Sigmoid colon (tissue), 7 donors: ENCODE measurements around the gene PEX5. TPM values are rescaled to one million over a fixed set of nuclear protein-coding genes. Genes with fewer than 3 reads are reported as not detected.
"Not testable (repeated sequence)": the region's sequence is repeated elsewhere in the genome, so short reads cannot be mapped to it uniquely, and the experiment has no call there.

Source experiments
- DNase-seq: peaks from one replicate; pipeline ENCODE4 v3.0.0-alpha.2; 2019
- H3K27ac ChIP-seq, 4 donors: fragments of 200-600 bp; sonication (generic); one replicate each; pipeline ENCODE4 v1.5.1; 2016 to 2019; ENCODE audit warnings: mild to moderate bottlenecking in 1 of 4
- H3K27me3 ChIP-seq, 3 donors: fragments of 200-600 bp; sonication (generic); one replicate each; pipeline ENCODE4 v1.5.1; 2019; ENCODE audit warnings: mild to moderate bottlenecking in 1 of 3
- H3K36me3 ChIP-seq, 4 donors: fragments of 200-600 bp; sonication (generic); one replicate each; pipeline ENCODE4 v1.5.1; 2016 to 2019
- H3K4me1 ChIP-seq, 4 donors: fragments of 200-600 bp; sonication (generic); one replicate each; pipeline ENCODE4 v1.5.1; 2017 to 2019
- H3K4me3 ChIP-seq, 4 donors: fragments of 200-600 bp; sonication (generic); one replicate each; pipeline ENCODE4 v1.5.1; 2017 to 2019; ENCODE audit warnings: mild to moderate bottlenecking in 2 of 4, moderate library complexity in 1 of 4
- H3K9me3 ChIP-seq, 4 donors: fragments of 200-600 bp in 3 of 4; sonication (generic) in 3 of 4; one replicate each; pipeline versions ENCODE4 v1.5.1 to v1.6.1; 2013 to 2019
- CTCF ChIP-seq, 4 experiments: fragments of 450-650 bp in 3 of 4; fragments of 200-600 bp in 1 of 4; IDR thresholded peaks; one replicate each; pipeline ENCODE4 v1.5.1; 2016 to 2019; ENCODE audit warnings: antibody characterized with exemption in 4 of 4, mild to moderate bottlenecking in 3 of 4, moderate library complexity in 2 of 4
- EP300 ChIP-seq, 4 donors: sonication (generic); formaldehyde crosslinking; IDR thresholded peaks; one replicate each; pipeline ENCODE4 v1.6.1; 2017; ENCODE audit warnings: antibody characterized with exemption in 4 of 4
- POLR2A ChIP-seq, 2 donors: fragments of 450-650 bp; IDR thresholded peaks; one replicate each; pipeline ENCODE4 v1.6.1; 2016; ENCODE audit warnings: antibody characterized with exemption in 2 of 2, mild to moderate bottlenecking in 2 of 2, moderate library complexity in 2 of 2
- POLR2AphosphoS5 ChIP-seq, 4 donors: sonication (generic); formaldehyde crosslinking; IDR thresholded peaks; one replicate each; pipeline ENCODE4 v1.6.1; 2017; ENCODE audit warnings: antibody characterized with exemption in 4 of 4
- WGBS, 2 donors: extraction: QIAGEN DNeasy Blood & Tissue Kit; methylation state at CpG; one replicate each; pipeline ENCODE4 v1.1.7; 2013; 5-methylcytosine and 5-hydroxymethylcytosine counted together
- intact Hi-C: fragments of 100-400 bp; cut with DNase I; formaldehyde crosslinking; loops from one replicate; pipeline ENCODE4 v1.15.1; 2023
- polyA plus RNA-seq, 3 donors: library from polyadenylated mRNA; stranded (reverse); fragments of 200-250 nt; gene quantifications; one replicate each; pipeline ENCODE4 v1.2.3, GENCODE V29; 2013
- total RNA-seq, 4 donors: library from RNA; depleted of rRNA; stranded (reverse); fragments of >200 nt; gene quantifications; one replicate each; pipeline ENCODE4 v1.1.0, GENCODE V29; 2016
- donor health status: healthy with polysubstance abuse.
- donor health status: Bipolar disorder and iron deficiency.
- donor health status: healthy.

Gene PEX5
- total and polyA plus RNA-seq, 7 donors = 13.9 to 48.5 (median 29.9) TPM

- no peak for DNase-seq
- Histone ChIP-seq H3K27ac (no peak overlapping the region), H3K36me3 (no peaks in the 10 kb centered on the region), H3K27me3 (no peaks in the 10 kb centered on the region), H3K4me3 (no peak overlapping the region), H3K4me1 (no peaks in the 10 kb centered on the region), H3K9me3 (no peaks in the 10 kb centered on the region)
- 92 to 94% methylated on average over 2 of the region's 2 CpGs for WGBS, 2 donors
- TF ChIP-seq EP300 (IDR thresholded peaks at IDR 0.05) (no peak), CTCF (IDR thresholded peaks at IDR 0.05) (no peak), POLR2AphosphoS5 (IDR thresholded peaks at IDR 0.05) (no peak), POLR2A (IDR thresholded peaks at IDR 0.05) (no peak)
- intact Hi-C loops = no loop called here
These were observed 11.0 kb upstream of the PEX5 start for GRCh38 chr12:7178481-7178880.

GRCh38 chr12:7180685-7181084 is 8.8 kb upstream of the PEX5 start:
- DNase-seq = no peak
- H3K36me3 ChIP-seq = no peaks in the 10 kb centered on the region
- no peaks in the 10 kb centered on the region for H3K9me3 ChIP-seq
- no peak overlapping the region for H3K27ac ChIP-seq
- no peak overlapping the region for H3K4me3 ChIP-seq
- no peaks in the 10 kb centered on the region for H3K4me1 ChIP-seq
- 78 to 83% methylated on average over 1 of the region's 1 CpG for WGBS, 2 donors
- TF ChIP-seq CTCF (IDR thresholded peaks at IDR 0.05) = no peak
- no peak for TF ChIP-seq POLR2A (IDR thresholded peaks at IDR 0.05)
- no peak for TF ChIP-seq EP300 (IDR thresholded peaks at IDR 0.05)
- no peak for TF ChIP-seq POLR2AphosphoS5 (IDR thresholded peaks at IDR 0.05)
- intact Hi-C loops = no loop called here
- H3K27me3 ChIP-seq = no peaks in the 10 kb centered on the region

GRCh38 chr12:7186058-7186457 is 3.4 kb upstream of the PEX5 start:
- not testable (repeated sequence) for H3K27me3 ChIP-seq, H3K4me3 ChIP-seq, DNase-seq, H3K9me3 ChIP-seq, H3K27ac ChIP-seq, H3K36me3 ChIP-seq
- 52 to 66% methylated on average over 2 of the region's 2 CpGs for WGBS, 2 donors
- intact Hi-C loops = loop anchor here (5.0 kb wide), 2 partner anchors 54 to 124 kb away; partner anchors contain the start of genes C1S and CLSTN3
- peaks cover 0 to 20% (median 18%) of the 10 kb centered on the region in 4 donors for H3K4me1 ChIP-seq

GRCh38 chr12:7188562-7189397 is 706 bp upstream of the PEX5 start:
- Histone ChIP-seq H3K4me3 (peak overlapping the region; percentile 72 to 90 (median 75)), H3K36me3 (peaks cover 0 to 25% (median 6%) of the 10 kb centered on the region in 4 donors), H3K9me3 (no peaks in the 10 kb centered on the region), H3K27ac (peak overlapping the region; percentile 86 to 93 (median 90)), H3K27me3 (no peaks in the 10 kb centered on the region), H3K4me1 (peaks cover 0 to 32% (median 19%) of the 10 kb centered on the region in 4 donors)
- 1 to 3% methylated on average over 21 of the region's 21 CpGs for WGBS, 2 donors
- DNase-seq = peak; percentile 79
- TF ChIP-seq CTCF (IDR thresholded peaks at IDR 0.05) (peak in 3 of 4 experiments; percentile 31 to 44 (median 43)), POLR2A (IDR thresholded peaks at IDR 0.05) (no peak), POLR2AphosphoS5 (IDR thresholded peaks at IDR 0.05) (peak in 1 of 4 donors; percentile 51), EP300 (IDR thresholded peaks at IDR 0.05) (peak in 1 of 4 donors; percentile 26)
- intact Hi-C loops = loop anchor here (5.0 kb wide), 2 partner anchors 56 to 126 kb away; partner anchors contain the start of genes C1S and CLSTN3

GRCh38 chr12:7190268-7191055 is 976 bp downstream of the PEX5 start:
- Histone ChIP-seq H3K27ac (peak overlapping the region; percentile 86 to 93 (median 90)), H3K9me3 (no peaks in the 10 kb centered on the region), H3K36me3 (peaks cover 0 to 35% (median 6%) of the 10 kb centered on the region in 4 donors), H3K4me3 (peak overlapping the region; percentile 72 to 90 (median 75)), H3K4me1 (peaks cover 0 to 33% (median 19%) of the 10 kb centered on the region in 4 donors), H3K27me3 (no peaks in the 10 kb centered on the region)
- TF ChIP-seq POLR2AphosphoS5 (IDR thresholded peaks at IDR 0.05) (no peak), CTCF (IDR thresholded peaks at IDR 0.05) (no peak), EP300 (IDR thresholded peaks at IDR 0.05) (no peak), POLR2A (IDR thresholded peaks at IDR 0.05) (no peak)
- 24 to 35% methylated on average over 17 of the region's 17 CpGs for WGBS, 2 donors
- intact Hi-C loops = no loop called here
- peak; percentile 73 for DNase-seq
